HCT116 (cell line): ENCODE measurements around the gene SLC44A5. TPM values are rescaled to one million over a fixed set of nuclear protein-coding genes. Genes with fewer than 3 reads are reported as not detected.
A peak's percentile ranks its signal among the peaks of the same experiment; 100 is the strongest.
"Not testable (repeated sequence)": the region's sequence is repeated elsewhere in the genome, so short reads cannot be mapped to it uniquely, and the experiment has no call there.

ENCODE experiments used
- ATAC-seq: fragments of 200-7000 bp; cut with Tn5 transposase; 2 replicates; pipeline ENCODE4 v1.9.1; 2020; ENCODE audit warnings: mild to moderate bottlenecking, moderate library complexity
- BruUV-seq: library from RNA; stranded (reverse); fragments of 400-500 nt; replicated peaks from 2 replicates; lab custom pipeline; 2021; lab: Mats Ljungman, UMichigan
- CTCF ChIA-PET: fragments of 300-600 bp; sonication (Branson Sonifier 250); formaldehyde crosslinking; loops from one replicate; lab custom pipeline; 2021; ENCODE audit warnings: antibody characterized with exemption; lab: Charles Lee
- POLR2A ChIA-PET: fragments of 300-600, 350-600 bp; sonication (Branson Sonifier 250); formaldehyde crosslinking; loops from one replicate; lab custom pipeline; 2021; ENCODE audit warnings: antibody characterized with exemption; lab: Charles Lee
- RAD21 ChIA-PET, 2 experiments: fragments of 300-600 bp; sonication (Branson Sonifier 250); formaldehyde crosslinking; loops; one replicate each; lab custom pipeline; 2023; ENCODE audit warnings: low total read pairs in 2 of 2; ENCODE audit not compliant: uncharacterized antibody in 2 of 2, unreplicated experiment in 2 of 2, low non-redundant PET in 1 of 2; lab: Charles Lee
- DNase-seq: peaks from one replicate; pipeline ENCODE4 v3.0.0-alpha.2; 2010; ENCODE audit warnings: low read depth, low spot score
- H2AFZ ChIP-seq: fragments of 200-600 bp; shearing (Covaris generic), sonication (generic); 2 replicates; pipeline ENCODE4 v1.6.1; 2017; ENCODE audit warnings: low read depth, mixed run types, mixed read lengths, antibody characterized with exemption, low read length; ENCODE audit not compliant: poor library complexity, severe bottlenecking
- H3K27ac ChIP-seq: 2 replicates; pipeline ENCODE4 v1.5.1; 2012; ENCODE audit warnings: low read depth, low read length
- H3K27me3 ChIP-seq: fragments of 200-600 bp; sonication (generic); 2 replicates; pipeline ENCODE4 v1.6.1; 2016; ENCODE audit warnings: mixed run types, low read length, mixed read lengths; ENCODE audit not compliant: insufficient read depth
- H3K36me3 ChIP-seq, 2 experiments: fragments of 200-500 bp in 1 of 2; fragments of 200-600 bp in 1 of 2; sonication (Bioruptor generic) in 1 of 2; sonication (generic) in 1 of 2; 2 replicates each; pipeline versions ENCODE4 v1.5.1 to v1.6.1; 2014 to 2016; ENCODE audit warnings: low read length in 2 of 2, inconsistent platforms in 1 of 2, mixed read lengths in 1 of 2, mixed run types in 1 of 2; ENCODE audit not compliant: insufficient read depth in 2 of 2, control insufficient read depth in 1 of 2
- H3K4me1 ChIP-seq, 2 experiments: fragments of 200-600 bp in 1 of 2; sonication (generic) in 1 of 2; 2 replicates each; pipeline versions ENCODE4 v1.5.1 to v1.6.1; 2012 to 2017; ENCODE audit warnings: low read length in 2 of 2, inconsistent platforms in 1 of 2, mild to moderate bottlenecking in 1 of 2, mixed read lengths in 1 of 2, mixed run types in 1 of 2, moderate library complexity in 1 of 2; ENCODE audit not compliant: insufficient read depth in 2 of 2, control insufficient read depth in 1 of 2
- H3K4me2 ChIP-seq: fragments of 200-600 bp; sonication (generic); 2 replicates; pipeline ENCODE4 v1.6.1; 2017; ENCODE audit warnings: mixed run types, low read length, mixed read lengths
- H3K4me3 ChIP-seq, 2 experiments: fragments of 200-600 bp in 1 of 2; sonication (generic) in 1 of 2; replicated peaks in 1 of 2; 2 replicates each; pipeline ENCODE4 v1.5.1; 2011 to 2016; ENCODE audit warnings: low read length in 2 of 2, control low read depth in 1 of 2, low read depth in 1 of 2, mild to moderate bottlenecking in 1 of 2, mixed read lengths in 1 of 2, mixed run types in 1 of 2
- H3K79me2 ChIP-seq: fragments of 200-600 bp; sonication (generic); 2 replicates; pipeline ENCODE4 v1.6.1; 2017; ENCODE audit warnings: mild to moderate bottlenecking, mixed run types, low read length, moderate library complexity, mixed read lengths; ENCODE audit not compliant: insufficient read depth
- H3K9ac ChIP-seq: fragments of 200-600 bp; sonication (generic); 2 replicates; pipeline ENCODE4 v1.6.1; 2016; ENCODE audit warnings: low read length, mixed read lengths
- H3K9me2 ChIP-seq: fragments of 200-600 bp; sonication (generic), shearing (Covaris generic); 2 replicates; pipeline ENCODE4 v1.6.1; 2017; ENCODE audit warnings: mixed run types, mild to moderate bottlenecking, moderate library complexity; ENCODE audit not compliant: insufficient read depth
- H3K9me3 ChIP-seq, 2 experiments: fragments of 200-500 bp in 1 of 2; fragments of 200-600 bp in 1 of 2; sonication (Bioruptor generic) in 1 of 2; sonication (generic) in 1 of 2; 2 replicates each; pipeline ENCODE4 v1.6.1; 2014 to 2017; ENCODE audit warnings: low read length in 2 of 2, mixed read lengths in 2 of 2, inconsistent platforms in 1 of 2, low read depth in 1 of 2, mild to moderate bottlenecking in 1 of 2, mixed run types in 1 of 2, moderate library complexity in 1 of 2; ENCODE audit not compliant: control insufficient read depth in 1 of 2, insufficient read depth in 1 of 2
- H4K20me1 ChIP-seq: fragments of 200-600 bp; sonication (generic), shearing (Covaris generic); 2 replicates; pipeline ENCODE4 v1.6.1; 2017; ENCODE audit warnings: mixed run types, mild to moderate bottlenecking, moderate library complexity; ENCODE audit not compliant: insufficient read depth
- CTCF ChIP-seq, 3 experiments: fragments of 200-600 bp in 1 of 3; sonication (generic) in 1 of 3; IDR thresholded peaks in 2 of 3; conservative IDR thresholded peaks in 1 of 3; 2 replicates each; pipeline ENCODE4 v1.5.1; 2012 to 2017; ENCODE audit warnings: low read depth in 2 of 3, low read length in 2 of 3, antibody characterized with exemption in 1 of 3, borderline replicate concordance in 1 of 3, control low read depth in 1 of 3, mild to moderate bottlenecking in 1 of 3, mixed read lengths in 1 of 3, mixed run types in 1 of 3, moderate library complexity in 1 of 3; ENCODE audit not compliant: insufficient read depth in 1 of 3
- ELF1 ChIP-seq: IDR thresholded peaks from 2 replicates; pipeline ENCODE4 v1.6.1; 2012; ENCODE audit warnings: low read depth, borderline replicate concordance
- MAX ChIP-seq: IDR thresholded peaks from 2 replicates; pipeline ENCODE4 v1.6.1; 2012
- POLR2A ChIP-seq: IDR thresholded peaks from 2 replicates; pipeline ENCODE4 v1.7.0; 2011; ENCODE audit warnings: borderline replicate concordance; ENCODE audit not compliant: insufficient read depth, insufficient read length; ENCODE audit errors: extremely low read depth
- RAD21 ChIP-seq: IDR thresholded peaks from 2 replicates; pipeline ENCODE4 v1.6.1; 2012; ENCODE audit warnings: low read depth, mild to moderate bottlenecking
- SRF ChIP-seq: IDR thresholded peaks from 2 replicates; pipeline ENCODE4 v1.6.1; 2012; ENCODE audit warnings: low read depth
- YY1 ChIP-seq: IDR thresholded peaks from 2 replicates; pipeline ENCODE4 v1.6.1; 2011; ENCODE audit warnings: low read length, low read depth, moderate library complexity, mild to moderate bottlenecking; ENCODE audit not compliant: insufficient replicate concordance; ENCODE audit errors: extremely low read depth
- ZBTB33 ChIP-seq: IDR thresholded peaks from 2 replicates; pipeline ENCODE4 v1.6.1; 2011; ENCODE audit warnings: mild to moderate bottlenecking, low read length, moderate library complexity; ENCODE audit not compliant: insufficient replicate concordance; ENCODE audit errors: extremely low read depth
- ZNF274 ChIP-seq: fragments of 200-500 bp; sonication (Bioruptor generic); IDR thresholded peaks from 2 replicates; pipeline ENCODE4 v1.6.1; 2014; ENCODE audit warnings: mild to moderate bottlenecking, low read depth, low read length, inconsistent platforms
- intact Hi-C: fragments of 100-400 bp; cut with micrococcal nuclease; formaldehyde crosslinking; loops from 2 replicates; pipeline ENCODE4 v1.10.0; 2022
- total RNA-seq: library from RNA; stranded (reverse); gene quantifications from one replicate; pipeline ENCODE4 v1.2.1, GENCODE V29; 2021; ENCODE audit not compliant: unreplicated experiment

SLC44A5 gene
- total RNA-seq, 1 experiment from 2014 or later, result 2.4 TPM

- Histone ChIP-seq H3K4me1 (no peaks in the 10 kb centered on the region), H4K20me1 (no peaks in the 10 kb centered on the region), H3K9ac (no peak overlapping the region), H2AFZ (no peak overlapping the region), H3K4me3 (no peak overlapping the region), H3K27ac (no peak overlapping the region), H3K9me3 (no peaks in the 10 kb centered on the region), H3K4me2 (no peak overlapping the region), H3K9me2 (no peaks in the 10 kb centered on the region), H3K36me3 (no peaks in the 10 kb centered on the region), H3K27me3 (no peaks in the 10 kb centered on the region), H3K79me2 (no peaks in the 10 kb centered on the region)
- no TSS peak for BruUV-seq
- ChIA-PET POLR2A (no interaction called here), CTCF (no interaction called here), RAD21 (no interaction called here)
- ATAC-seq, result no peak
- intact Hi-C loops, result no loop called here
- TF ChIP-seq RAD21, result no peak
- no peak for TF ChIP-seq ZNF274
- no peak for TF ChIP-seq ELF1
- no peak for TF ChIP-seq YY1
- TF ChIP-seq ZBTB33, result no peak
- no peak for TF ChIP-seq SRF
- DNase-seq, result no peak
These were observed 352.6 kb downstream of the SLC44A5 start for GRCh38 chr1:75258351-75258750.

GRCh38 chr1:75257424-75257823 is 353.5 kb downstream of the SLC44A5 start:
- ChIA-PET CTCF (interaction anchor here (1.1 kb wide), 2 partner anchors 9 to 25 kb away, joined by 3 to 4 read pairs; no protein-coding TSS in a partner anchor), RAD21 (no interaction called here), POLR2A (no interaction called here)
- no peak overlapping the region for H3K4me2 ChIP-seq
- no peaks in the 10 kb centered on the region for H4K20me1 ChIP-seq
- DNase-seq (no peak), ATAC-seq (peak; percentile 25; the same call in 1 of the 2 replicates)
- no peaks in the 10 kb centered on the region for H3K27me3 ChIP-seq
- no peaks in the 10 kb centered on the region for H3K36me3 ChIP-seq
- H3K4me1 ChIP-seq, result no peaks in the 10 kb centered on the region
- no peak overlapping the region for H2AFZ ChIP-seq
- TF ChIP-seq POLR2A (no peak), MAX (no peak), ZNF274 (no peak), CTCF (IDR thresholded peaks at IDR 0.05 in 2 of 3, conservative IDR thresholded peaks at IDR 0.05 in 1 of 3; ENCODE audit: borderline replicate concordance in 1 of 3, insufficient read depth in 1 of 3, low read depth in 2 of 3, low read length in 2 of 3) (0 out of 6 replicates have a peak, but pooled peaks of 1 of the 3 experiments have one; percentile 9)
- intact Hi-C loops, result no loop called here
- H3K79me2 ChIP-seq, result no peaks in the 10 kb centered on the region
- no peaks in the 10 kb centered on the region for H3K9me2 ChIP-seq
- no TSS peak for BruUV-seq
- no peak overlapping the region for H3K27ac ChIP-seq
- no peaks in the 10 kb centered on the region for H3K9me3 ChIP-seq
- H3K4me3 ChIP-seq, result no peak overlapping the region
- no peak overlapping the region for H3K9ac ChIP-seq

- H3K27ac ChIP-seq, RAD21 ChIA-PET, BruUV-seq, H3K27me3 ChIP-seq, H3K79me2 ChIP-seq, DNase-seq, H3K9ac ChIP-seq, intact Hi-C loops, H3K9me2 ChIP-seq, H3K9me3 ChIP-seq, ATAC-seq, POLR2A ChIA-PET, H3K36me3 ChIP-seq, H3K4me3 ChIP-seq, H3K4me1 ChIP-seq, H4K20me1 ChIP-seq, H2AFZ ChIP-seq, H3K4me2 ChIP-seq: not testable (repeated sequence)
- CTCF ChIA-PET, result interaction anchor here (1.1 kb wide), 1 partner anchor 17 kb away, joined by 3 read pairs; no protein-coding TSS in a partner anchor
These were observed 360.8 kb downstream of the SLC44A5 start for GRCh38 chr1:75250114-75250513.
